ENCODE results near the gene ZNF45. TPM values are rescaled to one million over a fixed set of nuclear protein-coding genes. Genes with fewer than 3 reads are reported as not detected.

ZNF45 gene
- total RNA-seq, 2 experiments from 2014 or later: 4.0 to 4.6 TPM

DNA sequence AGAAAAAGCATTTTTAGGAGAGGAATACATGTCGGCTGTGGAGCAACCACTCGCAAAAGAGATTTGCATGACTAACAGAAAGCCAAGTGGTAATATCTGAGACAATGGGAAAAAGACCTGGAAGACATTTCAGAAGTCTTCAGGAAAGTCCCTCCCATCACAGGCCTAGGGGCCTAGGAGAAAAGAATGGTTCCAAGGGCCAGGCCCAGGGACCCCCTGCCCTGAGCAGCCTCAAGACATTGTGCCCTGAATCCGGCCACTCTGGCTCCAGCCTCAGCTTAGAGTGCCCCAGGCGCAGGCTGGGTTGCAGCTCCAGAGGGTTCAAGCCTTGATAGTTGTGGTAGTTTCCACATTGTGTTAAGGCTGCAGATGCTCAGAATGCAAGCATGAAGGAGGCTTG, 25.3 kb upstream of the ZNF45 start:
- H3K36me3 Mint-ChIP-seq (ENCODE audit: low read depth): peaks cover 72% of the 10 kb centered on the region
- no peaks in the 10 kb centered on the region for H3K4me1 ChIP-seq (ENCODE audit: insufficient read depth, low read length)
- H3K27me3 ChIP-seq (ENCODE audit: control insufficient read depth in 1 of 2, insufficient read depth in 2 of 2, low read length in 2 of 2): no peaks in the 10 kb centered on the region
- TF ChIP-seq CTCF (IDR thresholded peaks at IDR 0.05): no peak
- peaks cover 3% of the 10 kb centered on the region for H3K36me3 ChIP-seq (ENCODE audit: insufficient read depth, low read length)
- DNase-seq: no peak
- H3K9me3 ChIP-seq (ENCODE audit: control insufficient read depth in 1 of 2, insufficient read depth in 1 of 2, low read length in 2 of 2): peaks cover 10 to 27% of the 10 kb centered on the region in 2 experiments
- CTCF ChIA-PET: no interaction called here
- no peak overlapping the region for H3K4me3 ChIP-seq (ENCODE audit: low read length)
- H3K27me3 Mint-ChIP-seq: no peaks in the 10 kb centered on the region
- intact Hi-C loops (cut with DNase I, micrococcal nuclease): no loop called here
- no peak for ATAC-seq (ENCODE audit: poor library complexity)
- no peak overlapping the region for H3K4me3 Mint-ChIP-seq
- POLR2A ChIA-PET: no interaction called here
- H3K27ac ChIP-seq (ENCODE audit: low read depth in 1 of 2, low read length in 2 of 2): no peak overlapping the region
- no peaks in the 10 kb centered on the region for H3K4me1 Mint-ChIP-seq (ENCODE audit: low read depth)
- H3K27ac Mint-ChIP-seq: no peak overlapping the region
- peaks cover 15% of the 10 kb centered on the region for H3K9me3 Mint-ChIP-seq

GRCh38 chr19:43957891-43958290, 22.8 kb upstream of the ZNF45 start:
- H3K9me3 Mint-ChIP-seq: peaks cover 20% of the 10 kb centered on the region
- no peak for DNase-seq
- Histone ChIP-seq H3K27me3 (ENCODE audit: control insufficient read depth in 1 of 2, insufficient read depth in 2 of 2, low read length in 2 of 2) (no peaks in the 10 kb centered on the region), H3K9me3 (ENCODE audit: control insufficient read depth in 1 of 2, insufficient read depth in 1 of 2, low read length in 2 of 2) (peaks cover 10 to 14% of the 10 kb centered on the region in 2 experiments), H3K4me1 (ENCODE audit: insufficient read depth, low read length) (no peaks in the 10 kb centered on the region), H3K36me3 (ENCODE audit: insufficient read depth, low read length) (no peaks in the 10 kb centered on the region), H3K27ac (ENCODE audit: low read depth in 1 of 2, low read length in 2 of 2) (no peak overlapping the region), H3K4me3 (ENCODE audit: low read length) (no peak overlapping the region)
- ATAC-seq (ENCODE audit: poor library complexity): no peak
- TF ChIP-seq CTCF (IDR thresholded peaks at IDR 0.05): no peak
- ChIA-PET POLR2A (no interaction called here), CTCF (interaction anchor here (0.8 kb wide), 1 partner anchor 11 kb away, joined by 3 read pairs; no protein-coding TSS in a partner anchor)
- H3K27me3 Mint-ChIP-seq: peaks cover 5% of the 10 kb centered on the region
- no peak overlapping the region for H3K27ac Mint-ChIP-seq
- no peak overlapping the region for H3K4me3 Mint-ChIP-seq
- peaks cover 56% of the 10 kb centered on the region for H3K36me3 Mint-ChIP-seq (ENCODE audit: low read depth)
- no peaks in the 10 kb centered on the region for H3K4me1 Mint-ChIP-seq (ENCODE audit: low read depth)
- intact Hi-C loops (cut with DNase I, micrococcal nuclease): no loop called here

DNA sequence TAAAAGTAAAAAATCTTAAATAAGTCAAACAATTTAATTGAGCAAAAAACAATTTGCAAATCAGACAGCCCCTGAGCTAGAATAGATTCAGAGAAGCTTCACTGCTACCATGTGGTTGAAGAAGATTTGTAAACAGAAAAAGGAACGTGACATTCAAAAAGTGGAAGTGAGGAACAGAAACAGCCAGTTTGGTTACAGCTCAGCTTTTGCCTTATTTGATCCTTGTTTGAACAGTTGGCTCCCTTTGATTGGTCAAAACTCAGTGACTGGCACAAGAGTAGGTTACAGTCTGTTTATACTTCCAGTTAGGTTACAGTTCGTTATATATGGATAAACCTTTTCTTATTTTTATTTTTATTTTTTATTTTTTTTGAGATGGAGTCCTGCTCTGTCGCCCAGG, 21.7 kb upstream of the ZNF45 start:
- H3K4me1 Mint-ChIP-seq (ENCODE audit: low read depth): peaks cover 4% of the 10 kb centered on the region
- Histone ChIP-seq H3K36me3 (ENCODE audit: insufficient read depth, low read length) (no peaks in the 10 kb centered on the region), H3K4me3 (ENCODE audit: low read length) (no peak overlapping the region), H3K27me3 (ENCODE audit: control insufficient read depth in 1 of 2, insufficient read depth in 2 of 2, low read length in 2 of 2) (no peaks in the 10 kb centered on the region), H3K27ac (ENCODE audit: low read depth in 1 of 2, low read length in 2 of 2) (no peak overlapping the region), H3K4me1 (ENCODE audit: insufficient read depth, low read length) (no peaks in the 10 kb centered on the region), H3K9me3 (ENCODE audit: control insufficient read depth in 1 of 2, insufficient read depth in 1 of 2, low read length in 2 of 2) (peaks cover 6 to 13% of the 10 kb centered on the region in 2 experiments)
- ATAC-seq (ENCODE audit: poor library complexity): no peak
- intact Hi-C loops (cut with DNase I, micrococcal nuclease): no loop called here
- POLR2A ChIA-PET: no interaction called here
- H3K36me3 Mint-ChIP-seq (ENCODE audit: low read depth): peaks cover 51% of the 10 kb centered on the region
- H3K27ac Mint-ChIP-seq: no peak overlapping the region
- no peak overlapping the region for H3K4me3 Mint-ChIP-seq
- no peak for TF ChIP-seq CTCF (IDR thresholded peaks at IDR 0.05)
- peaks cover 18% of the 10 kb centered on the region for H3K9me3 Mint-ChIP-seq
- CTCF ChIA-PET: no interaction called here
- H3K27me3 Mint-ChIP-seq: peaks cover 5% of the 10 kb centered on the region
- DNase-seq: no peak
